Myocyte (in vitro differentiated cells): ENCODE results near the gene ST3GAL2. TPM values are rescaled to one million over a fixed set of nuclear protein-coding genes. Genes with fewer than 3 reads are reported as not detected.
"Not testable (repeated sequence)": the region's sequence is repeated elsewhere in the genome, so short reads cannot be mapped to it uniquely, and the experiment has no call there.

Experiments
- DNase-seq: peaks from one replicate; pipeline ENCODE4 v3.0.0-alpha.2; 2012; ENCODE audit warnings: low read depth
- total RNA-seq: library from RNA; depleted of rRNA; stranded (reverse); fragments of >200 nt; gene quantifications from 2 replicates; pipeline ENCODE4 v1.2.3, GENCODE V29; 2014

The ST3GAL2 gene
- total RNA-seq, 1 donor from 2014 or later = 14.4 TPM

DNA sequence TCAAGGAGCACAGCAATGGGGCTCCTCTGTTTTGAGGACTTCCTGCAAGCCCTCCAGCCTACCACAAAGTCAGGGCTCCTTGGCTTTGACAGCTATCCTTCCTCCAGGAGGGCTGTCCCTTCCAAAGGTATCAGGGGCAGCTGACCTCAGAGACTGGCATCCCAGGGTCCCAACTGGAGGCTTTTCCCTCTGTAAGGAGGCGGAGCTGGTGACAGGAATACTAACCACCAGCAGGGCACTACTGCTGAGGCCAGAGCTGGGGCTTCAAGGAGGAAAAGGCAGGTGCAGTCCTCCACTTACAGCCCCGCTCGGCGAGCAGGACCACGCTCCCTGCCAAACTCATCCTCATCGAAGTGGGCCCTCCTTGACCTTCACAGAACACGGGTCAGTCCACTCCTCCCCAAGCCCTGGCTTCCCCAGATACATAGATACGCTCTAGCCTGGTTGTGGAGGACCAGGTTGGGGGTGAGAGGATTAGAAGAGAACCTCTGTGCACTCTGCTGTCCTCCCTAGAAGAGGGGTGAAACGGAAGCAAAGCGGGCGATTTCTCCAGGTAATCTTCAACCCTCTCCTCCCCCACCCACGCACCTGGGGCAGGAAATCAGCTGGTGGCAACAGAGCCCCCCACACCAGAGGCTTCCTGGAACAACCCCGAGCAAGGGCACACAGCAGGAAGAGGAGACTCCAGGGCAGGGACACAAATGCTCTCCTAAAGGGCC, 20.5 kb downstream of the ST3GAL2 start:
- DNase-seq = no peak

DNA sequence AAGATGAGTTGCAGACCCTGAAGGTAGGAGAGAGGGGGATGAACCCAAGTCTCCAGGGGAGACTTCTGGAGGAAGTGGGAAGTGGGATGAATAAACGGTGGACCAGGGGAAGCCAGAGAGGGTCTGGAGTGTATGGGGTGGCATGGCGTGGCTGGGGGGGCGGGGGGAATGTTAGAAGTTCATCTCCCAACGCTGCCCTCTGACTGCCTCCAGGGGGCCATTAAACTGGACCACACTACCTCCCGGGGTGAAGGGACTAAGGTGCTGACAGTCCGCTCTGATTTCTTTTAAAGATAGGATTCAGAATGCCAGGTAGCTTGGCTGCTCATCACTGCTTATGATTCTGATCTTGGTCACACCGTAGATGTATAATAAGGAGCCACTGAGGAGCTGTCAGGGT, 21.2 kb downstream of the ST3GAL2 start:
- no peak for DNase-seq

DNA sequence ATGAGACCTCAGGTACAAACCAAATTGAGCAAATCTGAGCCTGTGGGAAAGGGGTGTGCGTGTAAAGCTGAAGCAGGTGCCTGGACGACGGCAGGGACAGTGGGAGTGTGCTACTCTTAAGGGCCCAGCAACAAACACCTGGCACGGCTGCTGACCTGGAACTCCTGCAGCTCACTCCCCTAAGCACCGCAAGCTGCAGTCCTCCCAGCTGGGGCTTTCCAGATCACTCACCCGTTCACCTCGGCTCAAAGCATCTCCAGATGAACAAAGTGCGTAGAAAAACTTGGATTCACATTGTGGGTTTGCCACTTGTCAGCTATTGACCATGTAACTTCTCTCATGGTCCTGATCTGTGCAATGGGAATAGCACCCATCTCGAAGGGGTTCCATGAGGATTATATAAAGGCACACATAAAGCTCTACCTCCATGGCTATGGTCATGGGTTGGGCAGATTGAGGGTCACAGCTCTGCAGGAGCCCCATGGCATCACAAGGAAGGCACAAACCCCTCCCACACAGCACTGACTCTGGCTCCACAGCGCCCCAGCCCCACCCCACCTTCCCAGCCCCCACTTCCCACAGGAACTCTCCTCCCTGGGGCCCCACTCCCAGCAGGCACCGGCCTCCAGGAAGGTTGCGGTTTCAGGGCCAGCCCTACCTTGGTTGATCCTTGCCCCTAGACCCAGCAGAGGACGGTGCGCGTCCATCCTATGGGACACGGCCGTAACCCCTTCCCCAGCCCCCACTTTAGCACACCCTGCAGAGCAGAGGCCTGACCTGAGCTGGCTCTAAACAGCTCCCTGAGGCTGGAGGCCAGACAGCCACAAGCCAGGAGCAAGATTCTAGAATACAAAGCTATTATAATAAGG, 21.9 kb downstream of the ST3GAL2 start:
- no peak for DNase-seq

DNA sequence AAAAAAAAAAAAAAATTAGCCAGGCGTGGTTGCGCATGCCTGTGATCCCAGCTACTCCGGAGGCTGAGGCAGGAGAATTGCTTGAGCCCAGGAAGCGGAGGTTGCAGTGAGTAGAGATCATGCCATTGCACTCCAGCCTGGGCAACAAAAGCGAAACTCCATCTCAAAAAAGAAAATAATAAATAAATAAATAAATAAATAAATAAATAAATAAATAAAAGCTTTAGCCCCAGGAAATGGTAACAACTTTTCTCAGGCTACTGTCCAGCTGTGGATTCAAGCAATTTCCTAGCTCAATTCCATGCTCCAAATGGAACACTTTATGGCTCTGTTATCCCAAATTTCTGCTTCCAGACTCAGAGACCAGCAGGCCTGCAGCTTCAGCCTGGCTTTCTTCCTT, 25.3 kb downstream of the ST3GAL2 start:
- DNase-seq = not testable (repeated sequence)

DNA sequence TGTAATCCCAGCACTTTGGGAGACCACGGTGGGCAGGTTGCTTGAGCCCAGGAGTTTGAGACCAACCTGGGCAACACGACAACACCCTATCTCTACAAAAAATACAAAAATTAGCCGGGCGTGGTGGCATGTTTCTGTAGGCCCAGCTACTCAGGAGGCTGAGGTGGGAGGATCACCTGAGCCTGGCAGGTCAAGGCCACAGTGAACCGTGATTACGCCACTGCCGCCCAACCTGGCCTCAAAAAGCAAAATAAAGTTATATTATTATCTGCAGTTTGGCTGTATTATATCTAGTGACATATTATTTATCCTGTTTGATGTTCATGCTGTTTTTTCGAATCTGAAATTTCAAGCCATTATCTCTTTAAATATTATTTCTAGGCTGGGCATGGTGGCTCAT, 26.5 kb downstream of the ST3GAL2 start:
- DNase-seq = no peak

DNA sequence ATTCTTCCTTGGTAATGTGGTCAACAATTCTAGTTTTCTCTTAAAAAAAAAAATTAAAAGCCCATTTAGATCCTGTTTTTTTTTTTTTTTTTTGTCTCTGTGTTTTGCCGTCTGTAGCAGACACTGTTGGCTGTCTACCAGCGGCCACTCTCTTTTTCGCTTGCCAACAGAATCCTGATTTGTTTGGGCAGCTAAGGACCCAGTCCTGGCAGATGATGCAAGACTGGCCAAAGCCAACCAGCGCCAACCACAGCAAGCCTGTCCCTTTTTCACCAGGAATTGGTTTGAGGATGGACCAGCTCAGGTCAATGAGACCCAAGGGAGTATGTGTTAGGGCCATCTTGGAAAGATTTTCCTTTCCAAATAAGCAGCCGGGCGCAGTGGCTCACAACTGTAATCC, 28.2 kb downstream of the ST3GAL2 start:
- no peak for DNase-seq

DNA sequence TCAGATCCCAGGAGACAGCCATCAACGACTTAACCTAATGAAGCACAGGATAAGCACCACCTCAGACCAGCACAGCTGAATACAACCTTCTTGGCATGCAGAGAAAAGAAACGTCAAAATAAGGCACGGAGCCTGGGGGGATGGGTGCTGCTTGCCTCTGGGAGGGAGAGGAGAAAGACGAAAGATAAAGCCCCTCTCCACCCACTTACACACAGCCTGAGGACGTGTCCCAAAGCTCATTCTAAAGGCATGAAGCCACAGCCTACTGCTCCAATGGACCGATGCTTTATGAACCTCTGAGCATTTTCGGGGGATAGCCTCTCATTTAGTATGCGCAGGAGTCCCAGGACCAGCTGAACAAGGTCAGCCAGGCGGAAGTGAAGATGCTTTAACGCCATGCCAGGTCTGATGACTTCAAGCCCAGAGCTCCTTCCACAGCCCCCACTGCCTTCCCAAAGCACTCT, 31.1 kb downstream of the ST3GAL2 start:
- DNase-seq = no peak

DNA sequence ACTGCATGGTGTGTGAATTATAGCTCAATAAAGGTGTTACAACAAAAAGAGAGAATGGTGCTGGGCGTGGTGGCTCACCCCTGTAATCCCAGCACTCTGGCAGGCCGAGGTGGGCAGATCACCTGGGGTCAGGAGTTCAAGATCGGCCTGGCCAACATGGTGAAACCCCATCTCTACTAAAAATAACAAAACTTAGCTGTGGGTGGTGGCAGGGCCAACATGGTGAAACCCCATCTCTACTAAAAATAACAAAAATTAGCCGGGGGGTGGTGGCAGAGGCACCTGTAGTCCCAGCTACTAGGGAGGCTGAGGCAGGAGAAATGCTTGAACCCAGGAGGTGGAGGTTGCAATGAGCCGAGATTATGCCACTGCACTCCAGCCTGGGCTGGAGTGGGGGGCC, 32.8 kb downstream of the ST3GAL2 start:
- not testable (repeated sequence) for DNase-seq

DNA sequence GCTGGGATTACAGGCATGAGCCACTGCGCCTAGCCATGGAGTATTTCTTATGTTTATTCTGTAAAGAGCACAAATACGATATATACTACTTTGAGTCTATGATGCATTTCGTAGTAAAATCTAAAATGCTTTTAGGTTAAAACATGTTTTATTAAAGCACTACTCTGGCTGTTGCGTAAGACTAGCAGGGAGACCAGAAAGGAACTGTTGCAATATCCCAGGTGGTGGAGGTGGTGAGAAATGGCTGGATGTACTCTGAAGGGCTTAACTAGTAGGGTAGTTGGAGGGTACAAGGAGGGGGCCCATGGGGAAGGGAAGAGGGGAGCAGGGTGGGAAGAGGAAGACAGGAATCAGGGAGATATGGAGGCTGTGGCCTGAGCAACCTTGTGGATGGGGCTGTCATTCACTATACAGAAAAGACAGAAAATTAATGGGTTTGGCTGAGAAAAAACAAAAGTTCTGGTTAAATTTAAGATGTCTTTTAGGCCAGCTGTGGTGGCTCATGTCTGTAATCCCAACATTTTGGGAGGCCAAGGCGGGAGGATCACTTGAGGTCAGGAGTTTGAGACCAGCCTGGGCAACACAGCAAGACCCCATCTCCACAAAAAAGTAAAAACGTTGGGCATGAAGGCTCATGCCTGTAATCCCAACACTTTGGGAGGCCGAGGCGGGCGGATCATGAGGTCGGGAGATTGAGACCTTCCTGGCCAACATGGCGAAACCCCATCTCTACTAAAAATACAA, 35.8 kb downstream of the ST3GAL2 start:
- DNase-seq = no peak

DNA sequence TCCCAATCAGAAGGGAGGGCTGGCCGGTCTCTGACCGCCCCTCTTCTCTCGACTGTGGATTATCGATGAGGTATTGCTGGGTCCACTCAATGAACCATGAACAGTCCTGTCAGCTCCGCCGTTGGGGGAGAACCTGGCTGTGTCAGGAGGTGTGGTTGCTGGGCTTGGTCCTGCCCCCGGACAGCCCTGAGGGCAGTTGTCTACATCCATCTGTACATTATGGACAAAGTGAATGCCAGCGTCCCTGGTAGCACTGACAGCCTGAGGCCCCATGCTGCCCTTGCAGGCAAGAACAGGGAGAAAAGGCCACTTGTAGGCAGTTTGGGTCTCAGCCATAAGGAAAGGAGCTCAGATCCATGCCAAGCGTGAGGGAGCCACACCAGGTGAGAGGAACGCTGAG, 38.9 kb downstream of the ST3GAL2 start:
- no peak for DNase-seq

DNA sequence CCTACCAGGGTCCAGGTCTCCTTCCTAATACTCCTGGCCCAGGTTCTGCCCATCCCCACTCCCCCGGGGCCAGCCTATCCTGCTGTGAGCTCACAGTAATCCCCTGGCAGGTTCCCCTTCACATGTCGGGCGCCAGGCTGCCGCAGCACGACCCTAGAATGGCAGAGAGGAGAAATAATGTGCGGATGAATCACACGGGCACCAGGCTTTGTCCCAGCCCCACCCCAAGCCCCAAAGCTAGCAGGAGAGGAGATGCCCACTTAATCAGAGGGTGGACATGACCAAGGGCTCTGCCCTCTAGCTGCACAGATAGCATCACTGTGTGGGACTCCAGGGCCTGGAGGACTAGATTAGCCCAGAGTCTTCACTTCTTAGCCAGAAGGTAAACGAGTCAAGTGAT, 39.5 kb downstream of the ST3GAL2 start:
- DNase-seq = no peak

DNA sequence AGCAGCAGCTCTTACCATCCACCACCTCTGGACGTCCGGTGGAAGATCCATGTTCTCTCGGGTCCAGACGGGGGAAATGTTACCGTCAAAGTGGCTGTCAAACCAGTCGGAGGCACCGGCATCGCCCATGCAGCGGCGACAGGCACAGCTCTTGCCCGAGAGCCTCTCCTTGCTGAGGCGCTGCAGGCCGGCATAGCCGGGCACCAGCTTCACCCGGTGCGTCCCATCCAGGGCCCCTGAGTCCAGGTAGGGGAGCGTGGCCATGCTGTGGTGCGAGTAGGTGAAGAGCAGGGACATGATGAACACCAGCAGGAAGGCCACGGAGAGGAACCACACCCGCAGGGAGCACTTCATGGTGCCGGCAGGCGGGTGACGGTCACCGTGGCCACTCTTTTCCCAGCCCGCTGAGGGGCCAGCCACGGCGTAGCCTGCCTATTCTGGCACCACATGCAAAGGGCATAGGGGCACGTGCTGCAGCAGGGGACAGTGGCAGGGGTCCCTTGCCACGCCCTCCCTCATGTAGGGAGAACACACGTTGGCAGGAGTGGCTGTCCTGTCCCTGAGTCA, 40.6 kb downstream of the ST3GAL2 start:
- no peak for DNase-seq

DNA sequence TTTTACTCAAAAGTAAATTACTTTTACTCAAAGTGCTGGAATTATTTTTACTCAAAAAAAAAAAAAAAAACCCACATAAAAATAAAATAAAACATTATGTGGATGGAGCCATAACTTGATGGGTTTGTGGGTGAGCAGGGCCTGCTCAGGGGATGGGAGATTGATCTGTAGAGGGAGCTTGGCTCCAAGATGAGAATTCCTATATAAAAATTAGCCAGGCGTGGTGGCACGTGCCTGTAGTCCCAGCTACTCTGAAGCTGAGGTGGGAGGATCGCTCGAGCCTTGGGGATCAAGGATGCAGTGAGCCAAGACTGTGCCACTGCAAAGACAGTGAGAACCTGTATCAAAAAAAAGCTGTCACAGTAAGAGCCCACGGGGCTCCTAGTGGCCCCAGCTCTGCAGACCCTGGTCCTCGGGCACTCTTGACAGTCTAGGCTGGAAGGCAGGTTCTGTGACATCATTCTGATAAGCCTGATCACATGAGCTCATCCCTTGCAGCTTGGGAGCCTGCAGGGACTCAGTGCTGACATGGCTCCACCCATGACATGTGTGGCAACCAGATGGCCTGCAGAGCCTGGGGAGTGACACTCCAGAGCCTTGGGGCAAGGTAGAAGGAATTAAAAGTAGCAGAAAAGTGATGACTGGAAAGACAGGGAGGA, 42.5 kb downstream of the ST3GAL2 start:
- peak; percentile 52 for DNase-seq

DNA sequence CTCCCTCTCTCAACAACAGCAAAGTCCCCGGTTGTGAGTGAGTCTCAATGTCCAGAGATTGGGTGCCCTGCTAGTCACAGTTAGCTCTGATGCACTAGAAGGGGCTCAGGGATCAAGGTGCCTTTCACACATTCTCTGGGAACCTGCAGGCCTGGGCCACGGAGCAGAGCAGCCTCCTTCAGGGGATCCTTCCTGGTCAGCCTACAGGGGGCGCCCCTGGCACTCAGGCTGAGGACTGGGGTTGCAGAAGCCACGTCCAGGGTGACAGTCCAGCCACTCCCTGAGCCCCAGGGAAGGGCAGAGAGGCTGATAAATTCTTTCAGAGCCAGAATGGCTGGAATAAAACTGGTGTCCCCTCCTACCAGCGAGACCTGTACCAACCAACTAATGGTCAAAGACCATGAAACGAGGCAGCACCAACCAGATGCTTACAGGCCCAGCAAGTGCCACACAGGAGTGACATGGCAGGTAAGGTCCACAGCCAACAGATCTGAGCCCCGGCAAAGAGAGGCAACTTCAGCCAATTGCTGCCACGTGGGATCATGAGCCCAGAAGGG, 43.5 kb downstream of the ST3GAL2 start:
- peak; percentile 56 for DNase-seq

DNA sequence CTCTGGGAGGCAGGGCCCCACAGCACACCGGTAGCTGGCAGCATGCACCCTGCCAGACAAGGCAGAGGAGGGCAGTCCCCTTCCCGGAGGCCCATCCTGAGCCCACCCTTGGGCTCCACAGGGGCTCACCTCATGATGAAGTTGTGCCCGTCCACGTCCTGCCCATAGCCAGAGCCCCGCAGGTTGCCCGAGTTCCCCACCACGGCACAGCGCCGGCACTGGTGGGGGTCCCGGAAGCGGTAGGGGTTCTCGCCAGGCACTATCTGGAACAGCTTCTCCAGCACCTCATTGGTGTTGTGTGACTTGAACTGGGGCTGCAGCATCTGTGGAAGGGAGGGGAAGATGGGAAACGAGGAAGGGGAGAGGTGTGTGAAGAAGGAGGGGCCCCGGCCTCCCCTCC, 44.0 kb downstream of the ST3GAL2 start:
- DNase-seq = no peak

DNA sequence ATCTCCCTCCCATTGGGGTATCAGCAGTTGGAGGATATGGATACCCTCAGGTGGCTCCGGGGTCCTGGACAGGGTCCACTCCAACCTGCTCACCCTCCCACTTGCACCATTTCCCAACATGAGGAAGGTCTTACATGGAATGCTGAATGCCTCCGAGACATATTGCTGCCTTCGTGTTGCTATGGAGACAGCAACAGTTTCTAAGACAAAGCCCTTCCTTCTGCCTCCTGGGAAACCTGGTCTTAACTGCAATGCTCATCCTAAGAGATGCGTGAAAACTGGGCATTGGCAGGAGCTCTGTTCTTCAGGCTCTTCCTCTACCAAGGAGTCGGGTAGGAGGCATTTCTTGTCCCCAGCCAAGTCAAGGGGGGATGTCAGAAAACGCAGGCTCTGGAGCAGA, 45.2 kb downstream of the ST3GAL2 start:
- DNase-seq = no peak

DNA sequence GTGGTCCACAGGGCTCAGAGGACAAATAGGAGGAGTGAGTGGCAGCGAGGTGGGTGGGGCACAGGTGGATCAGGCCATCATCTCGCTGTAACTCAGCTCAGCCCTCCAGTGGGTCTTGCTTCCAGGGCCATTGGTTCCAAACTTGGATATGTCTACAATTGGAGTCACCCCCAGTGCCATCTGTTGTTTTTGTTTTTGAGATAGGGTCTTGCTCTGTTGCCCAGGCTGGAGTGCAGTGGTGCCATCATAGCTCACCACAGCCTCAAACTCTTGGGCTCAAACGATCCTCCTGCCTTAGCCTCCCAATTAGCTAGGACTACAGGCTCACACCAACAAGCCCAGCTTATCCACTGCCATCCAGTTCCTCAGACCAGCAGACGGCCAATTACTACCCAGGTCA, 46.3 kb downstream of the ST3GAL2 start:
- DNase-seq = no peak

DNA sequence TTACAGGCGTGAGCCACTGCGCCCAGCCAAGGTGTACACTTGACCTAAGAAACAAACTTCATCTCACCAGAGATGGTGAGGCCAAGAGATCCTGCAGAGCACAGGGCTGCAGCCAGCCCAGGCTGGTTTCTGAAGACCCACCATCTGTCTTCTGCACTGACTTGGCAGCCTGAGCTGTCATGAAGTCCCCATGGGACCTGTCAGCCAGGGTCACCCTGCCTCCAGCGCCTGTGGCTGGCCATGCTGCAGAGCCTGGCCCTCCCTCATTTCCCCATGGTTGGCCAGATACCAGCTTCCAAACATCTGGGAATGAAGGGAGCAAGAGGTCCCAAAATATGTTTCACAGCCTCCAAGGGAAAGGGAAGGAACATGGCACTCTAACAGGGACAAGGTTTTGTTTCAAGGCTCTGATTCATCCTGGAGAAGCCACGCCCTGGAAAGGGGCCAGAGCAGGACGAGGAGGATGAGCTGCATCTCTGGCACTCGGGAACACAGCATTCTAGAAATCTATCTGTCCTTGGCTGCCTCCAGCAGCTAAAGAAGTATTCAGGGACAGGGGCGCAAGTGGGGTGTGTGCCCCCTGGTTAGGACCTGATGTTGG, 46.9 kb downstream of the ST3GAL2 start:
- peak; percentile 83 for DNase-seq

DNA sequence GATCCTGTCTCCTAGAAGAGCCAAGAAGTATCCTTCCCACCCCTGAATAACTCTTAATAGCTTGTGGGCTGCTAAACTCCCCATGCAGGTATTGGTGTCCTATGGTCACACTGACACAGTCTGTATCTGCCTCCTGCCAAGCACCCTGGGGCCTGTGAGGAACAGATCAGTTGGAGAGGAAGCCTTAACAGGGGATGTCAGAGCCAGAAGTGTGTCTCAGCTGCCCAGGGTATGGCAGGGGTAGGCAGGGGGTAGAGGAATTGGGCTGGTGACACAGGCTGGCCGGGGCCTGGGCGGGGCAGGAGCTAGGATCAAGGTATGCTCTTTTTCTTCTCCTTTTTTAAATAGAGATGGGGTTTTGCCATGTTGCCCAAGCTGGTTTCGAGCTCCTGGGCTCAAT, 47.5 kb downstream of the ST3GAL2 start:
- no peak for DNase-seq

DNA sequence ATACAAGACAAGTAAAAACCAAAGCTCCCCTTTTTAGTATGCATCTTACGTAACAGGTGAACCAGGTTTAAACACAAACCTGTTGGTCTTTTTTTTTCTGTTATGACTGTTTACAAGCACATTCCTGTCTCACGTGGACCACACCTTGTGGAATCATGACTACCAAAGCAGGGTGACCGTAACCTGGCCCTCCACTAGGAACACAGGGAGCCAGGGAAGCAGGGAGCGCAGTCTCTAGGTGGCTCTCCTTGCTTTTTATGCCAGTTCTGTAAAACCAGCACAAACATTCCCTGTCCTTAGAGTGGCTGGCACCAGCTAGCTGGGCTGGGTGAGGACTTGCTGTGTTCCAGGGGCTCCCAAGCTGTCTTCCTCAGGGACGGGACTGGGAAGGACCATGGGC, 48.1 kb downstream of the ST3GAL2 start:
- DNase-seq = no peak
